ENCODE results near the gene POPDC2. TPM values are rescaled to one million over a fixed set of nuclear protein-coding genes. Genes with fewer than 3 reads are reported as not detected.

POPDC2 gene
- total and polyA plus RNA-seq, 2 experiments from 2014 or later = 0.74 TPM; not detected in 1

DNA sequence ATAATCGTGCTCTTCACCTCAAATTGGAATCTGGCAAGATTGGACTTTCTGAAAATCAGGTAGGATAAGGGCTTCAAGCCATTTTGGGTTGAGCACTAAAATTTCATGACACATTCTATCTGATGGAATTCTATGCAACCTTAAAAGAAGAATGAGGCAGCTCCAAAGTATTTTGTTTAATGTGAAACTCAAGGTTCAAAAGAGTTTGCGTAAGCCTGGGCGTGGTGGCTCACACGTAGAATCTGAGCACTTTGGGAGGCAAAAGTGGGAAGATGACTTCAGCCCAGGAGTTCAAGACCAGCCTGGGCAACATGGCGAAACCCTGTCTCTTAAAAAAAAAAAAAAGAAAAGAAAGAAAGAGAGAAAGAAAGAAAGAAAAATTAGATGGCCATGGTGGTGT lies 66.3 kb downstream of the POPDC2 start:
- Histone ChIP-seq H3K4me1 (ENCODE audit: insufficient read depth) (no peaks in the 10 kb centered on the region), H3K27me3 (replicated peaks; ENCODE audit: insufficient read depth) (0 out of 2 replicates have a peak, but pooled peaks cover 10% of the 10 kb centered on the region), H3K9me2 (ENCODE audit: insufficient read depth) (no peaks in the 10 kb centered on the region), H3K4me3 (no peak overlapping the region), H3K36me3 (ENCODE audit: low read depth) (no peaks in the 10 kb centered on the region), H3K9ac (no peak overlapping the region), H3K9me3 (ENCODE audit: low read depth) (no peaks in the 10 kb centered on the region), H2AFZ (no peak overlapping the region), H3F3A (ENCODE audit: insufficient read depth) (no peaks in the 10 kb centered on the region), H3K79me2 (ENCODE audit: insufficient read depth) (no peaks in the 10 kb centered on the region), H4K20me1 (ENCODE audit: insufficient read depth) (no peaks in the 10 kb centered on the region), H3K4me2 (ENCODE audit: unreplicated experiment) (no peak overlapping the region), H3K27ac (no peak overlapping the region)
- peak; percentile 41 for DNase-seq
- whole genome bisulfite sequencing, 2 experiments (ENCODE audit: low coverage in 1 of 2, low lambda C conversion rate in 2 of 2, missing lambda C conversion rate in 2 of 2) = 63 to 69% methylated on average over 5 of the region's 5 CpGs
- in situ Hi-C loops (cut with MboI) = no loop called here
- TF ChIP-seq EZH2phosphoT487 (IDR thresholded peaks at IDR 0.05; ENCODE audit: insufficient read depth, low read depth) (no peak), EZH2 (IDR thresholded peaks at IDR 0.05; ENCODE audit: insufficient read depth, poor library complexity, severe bottlenecking) (no peak)

DNA sequence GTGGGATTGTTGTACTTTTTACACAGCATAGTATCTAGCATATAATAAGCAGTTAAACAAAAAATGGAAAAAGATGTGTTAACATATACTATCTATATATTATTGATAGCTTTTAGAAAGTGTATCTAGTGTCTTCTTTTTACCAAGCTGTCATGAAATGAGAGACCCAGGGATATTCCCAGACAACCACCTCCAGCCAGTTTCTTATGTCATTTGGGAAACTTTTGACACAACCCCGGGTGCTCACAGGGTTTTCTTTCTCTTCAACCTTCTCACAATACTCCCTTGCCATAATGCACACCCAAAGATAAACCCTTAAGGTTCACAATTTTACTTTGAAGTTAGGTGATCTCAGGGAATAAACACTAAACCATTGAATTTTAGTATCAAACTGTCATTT lies 67.5 kb downstream of the POPDC2 start:
- WGBS, 2 experiments (ENCODE audit: low coverage in 1 of 2, low lambda C conversion rate in 2 of 2, missing lambda C conversion rate in 2 of 2) = 21 to 25% methylated on average over 1 of the region's 1 CpG
- no peaks in the 10 kb centered on the region for H3K9me3 ChIP-seq (ENCODE audit: low read depth)
- TF ChIP-seq EZH2 (IDR thresholded peaks at IDR 0.05; ENCODE audit: insufficient read depth, poor library complexity, severe bottlenecking) (no peak), EZH2phosphoT487 (IDR thresholded peaks at IDR 0.05; ENCODE audit: insufficient read depth, low read depth) (no peak)

More for the DNA sequence above, 67.5 kb downstream of the POPDC2 start:
- H3K27me3 ChIP-seq (replicated peaks; ENCODE audit: insufficient read depth) = 0 out of 2 replicates have a peak, but pooled peaks cover 10% of the 10 kb centered on the region
- no peak overlapping the region for H2AFZ ChIP-seq
- H4K20me1 ChIP-seq (ENCODE audit: insufficient read depth) = no peaks in the 10 kb centered on the region
- no peak overlapping the region for H3K4me3 ChIP-seq
- H3K9me2 ChIP-seq (ENCODE audit: insufficient read depth) = no peaks in the 10 kb centered on the region
- in situ Hi-C loops (cut with MboI) = no loop called here
- H3K4me2 ChIP-seq (ENCODE audit: unreplicated experiment) = no peak overlapping the region
- no peaks in the 10 kb centered on the region for H3F3A ChIP-seq (ENCODE audit: insufficient read depth)
- no peak overlapping the region for H3K27ac ChIP-seq
- H3K9ac ChIP-seq = no peak overlapping the region
- no peak for DNase-seq
- no peaks in the 10 kb centered on the region for H3K4me1 ChIP-seq (ENCODE audit: insufficient read depth)
- H3K79me2 ChIP-seq (ENCODE audit: insufficient read depth) = no peaks in the 10 kb centered on the region
- no peaks in the 10 kb centered on the region for H3K36me3 ChIP-seq (ENCODE audit: low read depth)

Other genes with a start within 250 kb of the POPDC2 start
- 78.8 and 105 TPM in 2 replicates for gene TMEM39A, start 197.0 kb downstream of the POPDC2 start, total RNA-seq (2014; rRNA removed; shearing (Covaris generic))
- 37.9 and 41.1 TPM in 2 replicates for gene TMEM39A, start 197.0 kb downstream of the POPDC2 start, polyA plus RNA-seq (2016; fragmentation: Nextera tagmentation; extraction: Ambion mirVana)
- gene POGLUT1, start 191.6 kb downstream of the POPDC2 start, total RNA-seq (2014; rRNA removed; shearing (Covaris generic)) = 10.9 and 20.8 TPM in 2 replicates
- gene POGLUT1, start 191.6 kb downstream of the POPDC2 start, polyA plus RNA-seq (2016; fragmentation: Nextera tagmentation; extraction: Ambion mirVana) = 18.7 and 24.5 TPM in 2 replicates
- 45.3 and 54.3 TPM in 2 replicates for gene TIMMDC1, start 162.0 kb downstream of the POPDC2 start, total RNA-seq (2014; rRNA removed; shearing (Covaris generic))
- gene TIMMDC1, start 162.0 kb downstream of the POPDC2 start, polyA plus RNA-seq (2016; fragmentation: Nextera tagmentation; extraction: Ambion mirVana) = 160 and 163 TPM in 2 replicates
- gene CD80, start 101.0 kb downstream of the POPDC2 start, total RNA-seq (2014; rRNA removed; shearing (Covaris generic)) = not detected in 2 replicates
- 0.08 TPM in 1 of 2 replicates, not detected in the other for gene CD80, start 101.0 kb downstream of the POPDC2 start, polyA plus RNA-seq (2016; fragmentation: Nextera tagmentation; extraction: Ambion mirVana)
- 2.1 and 6.6 TPM in 2 replicates for gene ADPRH, start 81.1 kb downstream of the POPDC2 start, total RNA-seq (2014; rRNA removed; shearing (Covaris generic))
- 1.7 and 2.3 TPM in 2 replicates for gene ADPRH, start 81.1 kb downstream of the POPDC2 start, polyA plus RNA-seq (2016; fragmentation: Nextera tagmentation; extraction: Ambion mirVana)
- gene PLA1A, start 62.7 kb downstream of the POPDC2 start, total RNA-seq (2014; rRNA removed; shearing (Covaris generic)) = not detected in 2 replicates
- not detected in 2 replicates for gene PLA1A, start 62.7 kb downstream of the POPDC2 start, polyA plus RNA-seq (2016; fragmentation: Nextera tagmentation; extraction: Ambion mirVana)
- 7.0 and 27.7 TPM in 2 replicates for gene COX17, start 16.8 kb upstream of the POPDC2 start, total RNA-seq (2014; rRNA removed; shearing (Covaris generic))
- gene COX17, start 16.8 kb upstream of the POPDC2 start, polyA plus RNA-seq (2016; fragmentation: Nextera tagmentation; extraction: Ambion mirVana) = 53.3 and 56.7 TPM in 2 replicates
- gene CFAP91, start 42.4 kb upstream of the POPDC2 start, total RNA-seq (2014; rRNA removed; shearing (Covaris generic)) = not detected in 2 replicates
- gene CFAP91, start 42.4 kb upstream of the POPDC2 start, polyA plus RNA-seq (2016; fragmentation: Nextera tagmentation; extraction: Ambion mirVana) = not detected in 2 replicates
- gene NR1I2, start 121.5 kb upstream of the POPDC2 start, total RNA-seq (2014; rRNA removed; shearing (Covaris generic)) = not detected in 2 replicates
- 0.06 TPM in 1 of 2 replicates, not detected in the other for gene NR1I2, start 121.5 kb upstream of the POPDC2 start, polyA plus RNA-seq (2016; fragmentation: Nextera tagmentation; extraction: Ambion mirVana)

Data from GM23248 (cell line).